T-cell (primary cell): ENCODE results near the gene CENPT. TPM values are rescaled to one million over a fixed set of nuclear protein-coding genes. Genes with fewer than 3 reads are reported as not detected.

ENCODE experiments used
- ATAC-seq, 4 experiments: fragments of 200-7000 bp in 3 of 4; fragments of 150-1000 bp in 1 of 4; cut with Tn5 transposase; replicated peaks in 1 of 4; 1 replicate in 3 of 4; 2 replicates in 1 of 4; pipeline ENCODE4 v1.10.0; 2021; ENCODE audit warnings: moderate library complexity in 3 of 4, mild to moderate bottlenecking in 2 of 4, moderate number of reproducible peaks in 1 of 4
- CTCF ChIA-PET, 2 donors: fragments of 300-600 bp; sonication (Branson Sonifier 250); formaldehyde crosslinking; loops; one replicate each; lab custom pipeline; 2022; ENCODE audit warnings: antibody characterized with exemption in 2 of 2; lab: Charles Lee
- POLR2A ChIA-PET, 2 donors: fragments of 300-600 bp; sonication (Branson Sonifier 250); formaldehyde crosslinking; loops; one replicate each; lab custom pipeline; 2022; ENCODE audit warnings: antibody characterized with exemption in 2 of 2; lab: Charles Lee
- DNase-seq, 35 experiments: peaks; one replicate each; pipeline versions ENCODE4 v3.0.0 to v3.0.0-alpha.2; 2013 to 2023
- H3K27ac ChIP-seq: one replicate; pipeline ENCODE4 v1.5.1; 2013; ENCODE audit warnings: low read length
- H3K27me3 ChIP-seq, 2 experiments: replicated peaks in 1 of 2; 1 replicate in 1 of 2; 2 replicates in 1 of 2; pipeline versions ENCODE4 v1.6.1 to v1.7.0; 2013; ENCODE audit warnings: low read length in 1 of 2, mixed read lengths in 1 of 2; ENCODE audit not compliant: control insufficient read depth in 2 of 2, insufficient read depth in 2 of 2; ENCODE audit errors: extremely low read depth in 1 of 2
- H3K36me3 ChIP-seq, 2 donors: 1 replicate in 1 of 2; 2 replicates in 1 of 2; pipeline versions ENCODE4 v1.6.1 to v1.7.0; 2013; ENCODE audit warnings: low read length in 1 of 2; ENCODE audit not compliant: control insufficient read depth in 2 of 2, insufficient read depth in 1 of 2; ENCODE audit errors: extremely low read depth in 1 of 2
- H3K4me1 ChIP-seq, 2 experiments: 1 replicate in 1 of 2; 2 replicates in 1 of 2; pipeline versions ENCODE4 v1.6.1 to v1.7.0; 2013; ENCODE audit warnings: low read length in 2 of 2, mixed read lengths in 1 of 2; ENCODE audit not compliant: insufficient read depth in 2 of 2, control insufficient read depth in 1 of 2; ENCODE audit errors: extremely low read depth in 1 of 2
- H3K4me3 ChIP-seq, 2 donors: 1 replicate in 1 of 2; 2 replicates in 1 of 2; pipeline versions ENCODE4 v1.5.1 to v1.7.0; 2013; ENCODE audit warnings: mild to moderate bottlenecking in 2 of 2, low read length in 1 of 2, moderate library complexity in 1 of 2; ENCODE audit not compliant: control insufficient read depth in 1 of 2; ENCODE audit errors: extremely low read depth in 1 of 2
- H3K9me3 ChIP-seq: 2 replicates; pipeline ENCODE4 v1.7.0; 2013
- H3K27ac Mint-ChIP-seq, 2 donors: one replicate each; pipeline ENCODE4 v1.8.0; 2020 to 2021; ENCODE audit warnings: mild to moderate bottlenecking in 2 of 2, mixed read lengths in 2 of 2
- H3K27me3 Mint-ChIP-seq, 2 donors: one replicate each; pipeline ENCODE4 v1.8.0; 2021 to 2022; ENCODE audit warnings: mixed read lengths in 2 of 2
- H3K36me3 Mint-ChIP-seq: one replicate; pipeline ENCODE4 v1.8.0; 2021; ENCODE audit warnings: mixed read lengths
- H3K4me1 Mint-ChIP-seq, 3 donors: one replicate each; pipeline ENCODE4 v1.8.0; 2020 to 2022; ENCODE audit warnings: mixed read lengths in 3 of 3, mild to moderate bottlenecking in 1 of 3
- H3K4me3 Mint-ChIP-seq, 3 donors: one replicate each; pipeline ENCODE4 v1.8.0; 2020 to 2022; ENCODE audit warnings: mild to moderate bottlenecking in 3 of 3, mixed read lengths in 3 of 3, moderate library complexity in 3 of 3
- H3K9me3 Mint-ChIP-seq, 3 donors: one replicate each; pipeline ENCODE4 v1.8.0; 2020 to 2022; ENCODE audit warnings: mixed read lengths in 3 of 3
- WGBS: methylation state at CpG from one replicate; pipeline ENCODE4 v1.1.5; 2013; ENCODE audit warnings: missing lambda C conversion rate; ENCODE audit not compliant: insufficient coverage; 5-methylcytosine and 5-hydroxymethylcytosine counted together
- total RNA-seq, 35 experiments: library from RNA in 6 of 35; stranded (reverse) in 6 of 35; fragments of 120-200 nt in 1 of 35; gene quantifications; one replicate each; pipeline versions ENCODE4 v1.2.1 to v1.2.4 and lab custom pipeline; 2013 to 2026

The CENPT gene
- total RNA-seq, 5 donors from 2014 or later (not counting 1 experiment from before 2014, with no cell fraction given) = 85.0 to 117 (median 111) TPM

DNA sequence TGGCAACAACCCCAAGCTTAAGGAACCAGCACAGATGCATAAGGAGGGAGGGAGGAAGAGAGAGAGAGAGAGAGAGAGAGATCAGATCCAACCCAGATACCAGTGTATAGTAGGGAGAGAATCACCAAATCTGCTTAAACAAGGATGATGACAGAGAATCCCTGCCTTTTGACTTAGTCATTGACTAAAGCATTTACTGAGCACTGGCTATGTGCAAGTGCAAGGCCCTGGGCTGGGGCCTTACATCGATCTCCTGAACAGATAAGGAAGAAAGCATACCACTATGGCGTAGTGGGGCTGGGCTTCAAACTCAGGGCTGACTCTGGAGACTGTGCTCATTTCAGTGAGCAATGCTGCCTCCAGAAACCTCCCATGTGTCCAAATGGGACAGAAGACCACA is 25.0 kb downstream of the CENPT start:
- H3K27me3 Mint-ChIP-seq = no peaks in the 10 kb centered on the region
- H3K4me1 ChIP-seq = no peaks in the 10 kb centered on the region
- no peaks in the 10 kb centered on the region for H3K4me1 Mint-ChIP-seq
- H3K4me3 ChIP-seq = no peak overlapping the region
- no peak overlapping the region for H3K4me3 Mint-ChIP-seq
- no peaks in the 10 kb centered on the region for H3K9me3 Mint-ChIP-seq
- ChIA-PET POLR2A (interaction anchor here in 1 of 2 donors (0.7 kb wide), 1 partner anchor 41 kb away, joined by 5 read pairs; no protein-coding TSS in a partner anchor), CTCF (no interaction called here)
- H3K27ac ChIP-seq = no peak overlapping the region
- peaks cover 7 to 10% of the 10 kb centered on the region in 2 donors for H3K36me3 ChIP-seq
- H3K27ac Mint-ChIP-seq = no peak overlapping the region
- WGBS = 100% methylated on average over 2 of the region's 2 CpGs
- H3K9me3 ChIP-seq = no peaks in the 10 kb centered on the region
- no peaks in the 10 kb centered on the region for H3K36me3 Mint-ChIP-seq
- ATAC-seq (no peak), DNase-seq (no peak)
- peaks cover 0 to 3% of the 10 kb centered on the region in 2 experiments for H3K27me3 ChIP-seq

DNA sequence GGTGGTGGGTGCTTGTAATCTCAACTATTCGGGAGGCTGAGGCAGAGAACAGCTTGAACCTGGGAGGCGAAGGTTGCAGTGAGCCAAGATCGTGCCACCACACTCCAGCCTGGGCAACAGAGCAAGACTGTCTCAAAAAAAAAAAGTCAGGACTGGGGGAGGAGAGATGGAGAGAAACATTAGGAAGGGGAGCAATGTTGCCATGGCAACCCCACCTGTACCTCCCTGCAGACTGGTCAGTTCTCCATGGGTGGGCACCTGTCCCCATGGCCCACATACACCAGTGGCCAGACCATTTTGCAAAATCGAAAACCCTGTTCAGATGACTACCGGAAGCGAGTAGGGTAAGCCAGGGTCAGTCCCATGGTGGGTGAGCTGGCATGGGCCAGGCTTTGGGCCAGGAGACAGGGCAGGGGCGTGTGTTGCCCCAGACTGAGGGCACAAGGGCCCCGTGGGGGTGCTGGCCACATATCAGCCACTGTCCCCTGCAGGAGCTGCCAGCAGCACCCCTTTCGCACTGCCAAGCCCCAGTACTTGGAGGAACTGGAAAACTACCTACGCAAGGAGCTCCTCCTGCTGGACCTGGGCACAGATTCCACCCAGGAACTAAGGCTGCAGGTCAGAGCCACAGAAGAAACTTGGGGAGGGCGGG is 26.8 kb downstream of the CENPT start:
- H3K4me3 Mint-ChIP-seq = no peak overlapping the region

DNA sequence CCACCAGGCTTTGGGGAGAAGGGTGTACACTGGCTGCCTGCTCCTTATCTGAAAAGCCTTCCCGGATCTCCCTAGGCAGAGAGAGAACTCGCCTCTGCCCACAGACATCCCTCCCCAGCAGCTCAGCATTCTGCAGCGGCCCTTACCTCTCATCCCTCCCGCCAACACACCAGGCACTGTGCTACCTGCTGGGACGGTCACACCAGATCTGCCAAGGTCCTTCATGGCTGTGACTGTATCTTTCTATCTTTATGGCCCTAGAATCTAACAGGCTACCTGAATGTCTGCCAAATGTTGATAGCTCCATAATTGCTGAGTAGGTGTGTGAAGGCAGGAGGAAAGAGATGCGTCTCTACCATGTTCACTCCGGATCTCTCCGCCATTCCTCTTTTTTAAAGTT is 32.9 kb downstream of the CENPT start:
- POLR2A ChIA-PET = interaction anchor here in 1 of 2 donors (0.7 kb wide), 1 partner anchor 1784 kb away, joined by 5 read pairs; no protein-coding TSS in a partner anchor

More for the DNA sequence above, 26.8 kb downstream of the CENPT start:
- DNase-seq (no peak), ATAC-seq (no peak)
- H3K9me3 ChIP-seq = no peaks in the 10 kb centered on the region
- Mint-ChIP-seq H3K9me3 (no peaks in the 10 kb centered on the region), H3K27me3 (no peaks in the 10 kb centered on the region), H3K27ac (no peak overlapping the region), H3K4me1 (peaks cover 5 to 9% (median 5%) of the 10 kb centered on the region in 3 donors), H3K36me3 (no peaks in the 10 kb centered on the region)
- 89% methylated on average over 11 of the region's 11 CpGs for WGBS
- H3K4me3 ChIP-seq = no peak overlapping the region
- peaks cover 0 to 3% of the 10 kb centered on the region in 2 experiments for H3K27me3 ChIP-seq
- H3K27ac ChIP-seq = no peak overlapping the region
- POLR2A ChIA-PET = no interaction called here
- H3K4me1 ChIP-seq = peaks cover 0 to 8% of the 10 kb centered on the region in 2 experiments
- no peaks in the 10 kb centered on the region for H3K36me3 ChIP-seq
- CTCF ChIA-PET = interaction anchor here in 1 of 2 donors (0.6 kb wide), 2 partner anchors 18 to 176 kb away, joined by 3 read pairs; partner anchors contain the start of gene CARMIL2

DNA sequence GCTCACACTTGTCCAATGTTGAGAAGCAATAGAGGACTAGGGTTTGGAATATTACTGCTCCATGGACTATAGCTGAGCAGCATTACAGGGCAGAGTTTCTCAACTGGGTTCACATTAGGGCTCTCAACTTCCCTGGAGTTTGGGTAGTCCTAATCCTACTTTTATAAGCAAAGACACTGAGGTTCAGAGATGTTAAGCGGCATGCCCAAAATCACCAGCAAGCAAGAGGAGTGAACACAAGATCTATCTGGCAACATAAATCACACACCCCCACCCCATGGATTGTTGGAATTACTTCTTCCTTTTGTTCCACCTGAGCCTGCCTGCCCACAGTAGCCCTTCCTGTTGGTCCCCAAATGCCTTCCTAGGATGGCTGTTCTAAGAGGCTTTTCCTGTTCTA is 35.6 kb downstream of the CENPT start:
- Mint-ChIP-seq H3K4me3 (no peak overlapping the region), H3K27me3 (no peaks in the 10 kb centered on the region), H3K9me3 (no peaks in the 10 kb centered on the region), H3K27ac (no peak overlapping the region), H3K36me3 (no peaks in the 10 kb centered on the region), H3K4me1 (peaks cover 9 to 13% (median 10%) of the 10 kb centered on the region in 3 donors)
- ATAC-seq (no peak), DNase-seq (no peak)
- POLR2A ChIA-PET = no interaction called here
- Histone ChIP-seq H3K4me3 (no peak overlapping the region), H3K9me3 (no peaks in the 10 kb centered on the region), H3K36me3 (peaks cover 0 to 2% of the 10 kb centered on the region in 2 donors), H3K27me3 (peaks cover 0 to 2% of the 10 kb centered on the region in 2 experiments), H3K4me1 (peaks cover 2 to 15% of the 10 kb centered on the region in 2 experiments), H3K27ac (no peak overlapping the region)
- CTCF ChIA-PET = interaction anchor here (0.7 to 0.8 kb wide), 2 partner anchors 469 to 486 kb away, joined by 3 to 4 read pairs; no protein-coding TSS in a partner anchor
- WGBS = no CpG with 5 or more reads among the region's 1 CpG

More for the DNA sequence above, 32.9 kb downstream of the CENPT start:
- Mint-ChIP-seq H3K27ac (no peak overlapping the region), H3K36me3 (no peaks in the 10 kb centered on the region), H3K27me3 (no peaks in the 10 kb centered on the region), H3K4me1 (peaks cover 5 to 9% (median 5%) of the 10 kb centered on the region in 3 donors), H3K9me3 (no peaks in the 10 kb centered on the region), H3K4me3 (no peak overlapping the region)
- DNase-seq (no peak), ATAC-seq (no peak)
- CTCF ChIA-PET = interaction anchor here in 1 of 2 donors (0.7 to 1.4 kb wide), 4 partner anchors 10 to 234 kb away, joined by 3 to 4 read pairs (median 4); no protein-coding TSS in a partner anchor
- H3K4me1 ChIP-seq = peaks cover 0 to 8% of the 10 kb centered on the region in 2 experiments
- H3K4me3 ChIP-seq = no peak overlapping the region
- H3K36me3 ChIP-seq = peaks cover 0 to 2% of the 10 kb centered on the region in 2 donors
- 87% methylated on average over 5 of the region's 8 CpGs for WGBS
- no peak overlapping the region for H3K27ac ChIP-seq
- H3K27me3 ChIP-seq = peaks cover 0 to 5% of the 10 kb centered on the region in 2 experiments
- no peaks in the 10 kb centered on the region for H3K9me3 ChIP-seq

DNA sequence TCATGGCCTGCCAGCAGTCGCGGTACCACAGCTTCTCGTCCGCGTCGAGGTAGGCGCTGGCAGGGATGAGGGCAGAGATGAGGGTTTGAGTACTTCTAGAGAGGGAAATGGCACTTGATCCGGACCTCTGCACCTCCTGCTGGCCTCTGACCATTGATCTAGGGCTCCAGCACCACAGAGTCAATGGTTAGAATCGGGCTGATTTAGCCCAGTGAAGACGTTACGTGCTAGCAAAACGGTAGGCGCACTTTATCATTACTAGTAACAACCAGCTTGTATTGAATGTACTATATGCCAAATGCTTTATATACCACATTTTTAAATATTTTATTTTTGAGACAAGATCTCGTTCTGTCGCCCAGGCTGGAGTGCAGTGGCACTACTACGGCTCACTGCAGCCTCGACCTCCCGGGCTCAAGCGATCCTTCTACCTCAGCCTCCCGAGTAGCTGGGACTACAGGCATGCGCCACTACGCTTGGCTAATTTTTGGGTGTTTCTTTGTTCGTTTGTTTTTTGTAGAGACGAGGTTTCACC is 40.3 kb downstream of the CENPT start:
- H3K4me1 ChIP-seq = peaks cover 24 to 37% of the 10 kb centered on the region in 2 experiments
- H3K27me3 ChIP-seq = no peaks in the 10 kb centered on the region
- Mint-ChIP-seq H3K36me3 (peaks cover 9% of the 10 kb centered on the region), H3K9me3 (no peaks in the 10 kb centered on the region), H3K27ac (peak overlapping the region; percentile 79 to 94), H3K4me3 (peak overlapping the region; percentile 76 to 89 (median 87)), H3K27me3 (no peaks in the 10 kb centered on the region), H3K4me1 (peaks cover 32 to 41% (median 36%) of the 10 kb centered on the region in 3 donors)
- no peaks in the 10 kb centered on the region for H3K9me3 ChIP-seq
- no peak for ATAC-seq
- 29% methylated on average over 10 of the region's 24 CpGs for WGBS
- ChIA-PET CTCF (interaction anchor here in 1 of 2 donors (0.5 to 1.5 kb wide), 16 partner anchors 9 to 1455 kb away, joined by 3 to 19 read pairs (median 4); partner anchors contain the start of genes GFOD2, NFATC3 and NUTF2), POLR2A (interaction anchor here in 1 of 2 donors (0.6 to 1.0 kb wide), 4 partner anchors 36 to 199 kb away, joined by 3 to 10 read pairs (median 4); partner anchors contain the start of genes GFOD2 and PSKH1)
- H3K4me3 ChIP-seq = peak overlapping the region; percentile 87 to 97
- no peak for DNase-seq
- peaks cover 0 to 5% of the 10 kb centered on the region in 2 donors for H3K36me3 ChIP-seq
- H3K27ac ChIP-seq = peak overlapping the region; percentile 70
